GM12872 (cell line): ENCODE data around the gene POM121L2.

Experiments used
- TF ChIP-seq, protein P1 (sequence below): IDR thresholded peaks from 3 replicates; pipeline ENCODE4 v1.5.1; 2011; ENCODE audit warnings: low read depth, mild to moderate bottlenecking, low read length, moderate library complexity; ENCODE audit not compliant: insufficient read depth

Gene POM121L2

DNA sequence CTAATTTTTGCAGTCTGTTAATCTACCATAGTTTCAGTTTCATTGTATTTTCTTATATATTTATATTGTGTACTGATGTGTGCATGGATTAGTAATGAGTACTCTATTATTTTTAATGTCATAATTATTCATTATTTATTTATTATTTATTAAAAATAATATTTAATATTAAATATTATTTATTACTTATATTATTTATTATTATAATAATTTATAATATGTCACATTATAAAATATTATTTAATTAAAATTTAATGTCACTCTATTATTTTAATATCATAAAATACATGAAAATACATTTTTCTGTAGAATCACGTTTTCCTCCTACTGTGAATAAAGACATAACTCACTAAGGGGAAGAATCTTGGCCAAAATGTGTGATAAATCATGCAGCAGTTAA lies 30.5 kb downstream of the POM121L2 start:
- TF ChIP-seq, protein P1, sequence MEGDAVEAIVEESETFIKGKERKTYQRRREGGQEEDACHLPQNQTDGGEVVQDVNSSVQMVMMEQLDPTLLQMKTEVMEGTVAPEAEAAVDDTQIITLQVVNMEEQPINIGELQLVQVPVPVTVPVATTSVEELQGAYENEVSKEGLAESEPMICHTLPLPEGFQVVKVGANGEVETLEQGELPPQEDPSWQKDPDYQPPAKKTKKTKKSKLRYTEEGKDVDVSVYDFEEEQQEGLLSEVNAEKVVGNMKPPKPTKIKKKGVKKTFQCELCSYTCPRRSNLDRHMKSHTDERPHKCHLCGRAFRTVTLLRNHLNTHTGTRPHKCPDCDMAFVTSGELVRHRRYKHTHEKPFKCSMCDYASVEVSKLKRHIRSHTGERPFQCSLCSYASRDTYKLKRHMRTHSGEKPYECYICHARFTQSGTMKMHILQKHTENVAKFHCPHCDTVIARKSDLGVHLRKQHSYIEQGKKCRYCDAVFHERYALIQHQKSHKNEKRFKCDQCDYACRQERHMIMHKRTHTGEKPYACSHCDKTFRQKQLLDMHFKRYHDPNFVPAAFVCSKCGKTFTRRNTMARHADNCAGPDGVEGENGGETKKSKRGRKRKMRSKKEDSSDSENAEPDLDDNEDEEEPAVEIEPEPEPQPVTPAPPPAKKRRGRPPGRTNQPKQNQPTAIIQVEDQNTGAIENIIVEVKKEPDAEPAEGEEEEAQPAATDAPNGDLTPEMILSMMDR = no peak

DNA sequence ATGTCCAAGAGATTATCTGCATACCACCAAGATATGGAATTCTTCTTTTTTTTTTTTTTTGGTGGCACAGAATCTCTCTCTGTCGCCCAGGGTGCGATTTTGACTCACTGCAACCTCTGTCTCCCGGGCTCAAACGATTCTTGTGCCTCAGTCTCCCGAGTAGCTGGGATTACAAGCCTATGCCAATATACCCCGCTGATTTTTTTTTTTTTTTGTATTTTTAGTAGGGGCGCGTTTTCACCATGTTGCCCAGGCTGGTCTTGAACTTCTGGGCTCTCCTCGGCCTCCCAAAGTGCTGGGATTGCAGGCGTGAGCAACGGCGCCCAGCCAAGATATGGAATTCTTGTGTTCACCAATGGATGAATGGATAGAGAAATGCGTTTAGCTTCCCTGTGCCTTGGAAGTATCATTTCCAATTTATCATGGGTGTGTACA lies 31.0 kb downstream of the POM121L2 start:
- TF ChIP-seq, protein P1 = no peak

DNA sequence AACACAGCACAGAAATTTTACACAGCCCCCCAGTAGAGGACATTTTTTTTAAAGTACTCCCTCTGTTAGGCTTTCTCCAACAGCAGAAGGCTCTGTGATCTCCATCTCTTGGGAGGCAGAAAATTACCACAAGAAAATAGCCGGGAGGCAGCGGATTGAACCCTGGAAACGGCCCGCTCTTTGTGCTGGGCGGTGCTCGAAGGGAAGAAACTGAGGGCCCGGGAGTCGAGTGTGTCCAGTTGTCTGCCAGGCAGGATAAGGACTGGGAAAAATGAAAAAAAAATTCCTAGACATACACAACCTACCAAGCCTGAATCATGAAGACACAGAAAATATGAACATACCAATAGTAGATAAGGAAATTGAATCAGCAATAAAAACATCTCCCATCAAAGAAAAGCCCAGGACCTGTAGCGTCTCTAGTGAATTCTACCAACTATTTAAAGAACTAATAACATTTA lies 31.5 kb downstream of the POM121L2 start:
- TF ChIP-seq, protein P1 = no peak

DNA sequence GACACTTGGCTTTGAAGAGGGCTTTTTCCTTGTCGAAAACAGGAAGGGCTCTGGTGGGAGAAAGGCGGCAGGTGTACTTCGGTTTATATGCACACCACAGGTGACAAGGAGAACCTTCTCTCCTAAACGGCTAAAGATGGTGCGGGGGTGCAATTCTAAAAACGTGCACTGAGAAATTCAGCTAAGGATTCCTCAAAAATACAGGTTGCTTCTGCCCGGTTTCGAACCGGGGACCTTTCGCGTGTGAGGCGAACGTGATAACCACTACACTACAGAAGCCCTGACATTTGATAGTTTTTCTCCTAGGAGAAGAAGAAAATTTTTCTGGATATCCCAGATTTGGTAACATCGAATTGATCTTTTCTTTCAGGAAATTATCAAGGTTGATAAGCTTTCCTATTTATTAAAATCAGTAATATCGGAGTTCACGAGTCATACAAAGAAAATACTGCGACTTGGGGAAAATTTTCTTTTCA lies 32.0 kb downstream of the POM121L2 start:
- TF ChIP-seq, protein P1 = no peak

DNA sequence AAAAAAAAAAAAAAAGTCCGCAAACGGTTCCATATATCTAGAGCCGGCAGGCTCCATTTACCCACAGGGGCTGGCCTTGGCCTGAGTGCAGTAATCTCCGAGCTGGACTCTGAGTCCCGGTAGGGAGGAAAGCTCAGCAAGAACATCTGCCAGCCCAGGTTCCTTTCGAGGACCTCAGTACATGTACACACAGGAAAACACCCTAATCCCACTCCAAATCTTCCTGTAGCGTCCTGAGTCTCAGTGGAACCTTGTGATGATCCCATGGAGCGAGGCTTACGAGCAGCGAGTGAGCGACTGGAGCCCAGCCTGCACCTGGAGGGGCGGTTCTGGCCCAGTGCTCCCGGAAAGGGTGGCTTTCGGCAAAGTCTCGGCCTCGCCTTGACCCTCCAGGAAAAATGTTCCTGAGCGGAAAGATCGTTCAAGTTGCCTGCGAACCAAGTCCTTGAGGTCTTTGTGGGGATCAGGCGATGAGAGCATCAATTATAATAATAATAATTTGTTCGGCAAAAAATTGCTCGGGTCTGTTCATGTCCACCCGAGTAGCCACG lies 32.5 kb downstream of the POM121L2 start:
- TF ChIP-seq, protein P1 = no peak

DNA sequence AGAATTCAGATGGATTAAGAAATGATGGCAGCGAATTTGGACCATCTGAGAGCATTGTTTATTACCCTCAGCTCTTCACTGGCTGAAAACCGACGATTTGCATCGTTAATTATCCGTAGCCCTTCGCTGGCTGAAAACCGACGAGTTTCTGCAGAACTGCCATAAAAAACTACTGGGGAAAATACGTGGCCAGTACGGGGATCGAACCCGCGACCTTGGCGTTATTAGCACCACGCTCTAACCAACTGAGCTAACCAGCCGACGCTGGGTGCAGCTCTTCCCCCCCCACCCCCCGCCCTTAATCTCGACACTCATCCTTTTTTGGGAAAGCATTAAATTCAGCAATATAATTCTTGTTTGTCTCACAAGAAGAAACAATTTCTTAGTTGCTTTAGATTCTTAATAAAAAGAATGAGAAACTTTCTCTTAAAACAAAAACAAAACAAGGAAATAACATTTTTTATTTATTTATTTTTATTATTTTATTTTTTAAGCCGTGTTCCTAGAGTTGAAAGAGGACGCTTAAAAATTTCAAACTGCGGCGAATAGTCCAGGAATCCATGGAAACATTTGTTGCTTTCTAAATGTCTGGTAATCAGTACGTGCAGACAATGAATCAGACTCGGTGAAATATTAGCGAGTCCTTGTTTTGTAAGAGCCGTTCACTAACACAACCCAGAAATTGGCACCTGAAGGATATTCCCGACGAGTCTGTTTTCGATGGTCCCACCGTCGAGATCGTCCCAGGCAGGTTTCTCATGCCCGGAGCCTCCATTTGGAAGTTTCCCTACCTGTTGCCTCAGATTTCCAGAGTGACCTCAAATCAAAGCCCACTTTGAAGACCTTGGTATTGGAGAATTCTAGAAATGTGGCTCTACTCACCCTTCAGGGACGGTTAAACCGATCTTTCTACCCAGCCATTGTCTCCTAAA lies 36.8 kb downstream of the POM121L2 start:
- TF ChIP-seq, protein P1 = no peak

DNA sequence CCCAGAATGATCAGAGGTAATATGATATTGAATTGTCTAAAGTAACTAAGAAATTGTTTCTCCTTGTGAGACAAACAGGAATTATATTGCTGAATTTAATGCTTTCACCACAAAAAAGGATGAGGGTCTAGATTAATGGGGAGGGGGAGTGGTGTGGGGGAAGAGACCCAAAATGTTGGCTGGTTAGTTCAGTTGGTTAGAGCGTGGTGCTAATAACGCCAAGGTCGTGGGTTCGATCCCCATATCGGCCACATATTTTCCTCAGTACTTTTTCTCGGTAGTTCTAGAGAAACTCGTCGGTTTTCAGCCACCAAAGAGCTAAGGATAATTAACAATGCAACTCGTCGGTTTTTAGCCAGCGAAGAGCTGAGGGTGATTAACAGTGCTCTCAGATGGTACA lies 38.3 kb downstream of the POM121L2 start:
- TF ChIP-seq, protein P1 = no peak
